Measurements from ENCODE around the gene AEBP2.

- TF ChIP-seq CTCF (optimal IDR thresholded peaks at IDR 0.05 in 1 of 3, IDR thresholded peaks at IDR 0.05 in 1 of 3, conservative IDR thresholded peaks at IDR 0.05 in 1 of 3; ENCODE audit: extremely low read depth in 1 of 3, insufficient read depth in 2 of 3, low read length in 3 of 3) (no peak), EZH2 (IDR thresholded peaks at IDR 0.05; ENCODE audit: low read length) (no peak)
These were observed 81.5 kb downstream of the AEBP2 start for GRCh38 chr12:19520646-19521415.
